ENCODE data around the gene ADAMTS15. TPM values are rescaled to one million over a fixed set of nuclear protein-coding genes. Genes with fewer than 3 reads are reported as not detected.

Gene ADAMTS15
- total and polyA plus RNA-seq, 7 donors: 0.46 to 8.9 (median 2.4) TPM

- no peak for TF ChIP-seq POLR2AphosphoS5 (IDR thresholded peaks at IDR 0.05)
- TF ChIP-seq POLR2A (IDR thresholded peaks at IDR 0.05): no peak
- TF ChIP-seq CTCF (IDR thresholded peaks at IDR 0.05): no peak
- no peak for TF ChIP-seq EP300 (IDR thresholded peaks at IDR 0.05)
- 79 to 86% methylated on average over 12 of the region's 12 CpGs for WGBS, 2 donors
- Histone ChIP-seq H3K9me3 (no peaks in the 10 kb centered on the region), H3K4me1 (peaks cover 0 to 58% (median 53%) of the 10 kb centered on the region in 4 donors), H3K4me3 (no peak overlapping the region), H3K27me3 (no peaks in the 10 kb centered on the region), H3K36me3 (peaks cover 0 to 5% (median 0%) of the 10 kb centered on the region in 4 donors), H3K27ac (no peak overlapping the region)
- intact Hi-C loops (cut with DNase I): no loop called here
- no peak for DNase-seq
Measured at GRCh38 chr11:130416530-130416882, 31.9 kb upstream of the ADAMTS15 start.

- no peaks in the 10 kb centered on the region for H3K9me3 ChIP-seq
- WGBS, 2 donors: 93% methylated on average over 11 of the region's 11 CpGs
- no peak for DNase-seq
- H3K27me3 ChIP-seq: no peaks in the 10 kb centered on the region
- TF ChIP-seq POLR2AphosphoS5 (IDR thresholded peaks at IDR 0.05) (no peak), EP300 (IDR thresholded peaks at IDR 0.05) (no peak), CTCF (IDR thresholded peaks at IDR 0.05) (no peak), POLR2A (IDR thresholded peaks at IDR 0.05) (no peak)
- no peak overlapping the region for H3K4me3 ChIP-seq
- no peak overlapping the region for H3K27ac ChIP-seq
- H3K4me1 ChIP-seq: peaks cover 0 to 58% (median 54%) of the 10 kb centered on the region in 4 donors
- intact Hi-C loops (cut with DNase I): no loop called here
- peaks cover 0 to 5% (median 0%) of the 10 kb centered on the region in 4 donors for H3K36me3 ChIP-seq
Measured at GRCh38 chr11:130416906-130417305, 31.5 kb upstream of the ADAMTS15 start.

- WGBS, 2 donors: 91 to 96% methylated on average over 5 of the region's 5 CpGs
- DNase-seq: no peak
- Histone ChIP-seq H3K27me3 (no peaks in the 10 kb centered on the region), H3K27ac (peak overlapping the region; percentile 48 to 64 (median 52)), H3K9me3 (no peaks in the 10 kb centered on the region), H3K4me3 (no peak overlapping the region), H3K4me1 (peaks cover 0 to 52% (median 50%) of the 10 kb centered on the region in 4 donors), H3K36me3 (peaks cover 0 to 5% (median 0%) of the 10 kb centered on the region in 4 donors)
- intact Hi-C loops (cut with DNase I): no loop called here
- no peak for TF ChIP-seq EP300 (IDR thresholded peaks at IDR 0.05)
- no peak for TF ChIP-seq POLR2A (IDR thresholded peaks at IDR 0.05)
- TF ChIP-seq CTCF (IDR thresholded peaks at IDR 0.05): no peak
- no peak for TF ChIP-seq POLR2AphosphoS5 (IDR thresholded peaks at IDR 0.05)
Measured at GRCh38 chr11:130418210-130418609, 30.2 kb upstream of the ADAMTS15 start.

GRCh38 chr11:130418756-130419155 is 29.7 kb upstream of the ADAMTS15 start:
- no peak for DNase-seq
- H3K27me3 ChIP-seq: no peaks in the 10 kb centered on the region
- WGBS, 2 donors: 75 to 78% methylated on average over 12 of the region's 12 CpGs
- H3K4me1 ChIP-seq: peaks cover 0 to 47% (median 44%) of the 10 kb centered on the region in 4 donors
- intact Hi-C loops (cut with DNase I): no loop called here
- peaks cover 0 to 5% (median 0%) of the 10 kb centered on the region in 4 donors for H3K36me3 ChIP-seq
- peak overlapping the region; percentile 48 to 64 (median 52) for H3K27ac ChIP-seq
- no peak overlapping the region for H3K4me3 ChIP-seq
- no peaks in the 10 kb centered on the region for H3K9me3 ChIP-seq
- TF ChIP-seq POLR2AphosphoS5 (IDR thresholded peaks at IDR 0.05) (peak in 2 of 4 donors; percentile 20 to 26), EP300 (IDR thresholded peaks at IDR 0.05) (no peak), POLR2A (IDR thresholded peaks at IDR 0.05) (no peak)

GRCh38 chr11:130420478-130421198 is 27.8 kb upstream of the ADAMTS15 start:
- Histone ChIP-seq H3K4me3 (no peak overlapping the region), H3K27me3 (no peaks in the 10 kb centered on the region), H3K27ac (peak overlapping the region; percentile 50 to 64 (median 56)), H3K4me1 (peaks cover 0 to 38% (median 35%) of the 10 kb centered on the region in 4 donors), H3K9me3 (no peaks in the 10 kb centered on the region), H3K36me3 (peaks cover 0 to 5% (median 0%) of the 10 kb centered on the region in 4 donors)
- peak; percentile 75 for DNase-seq
- TF ChIP-seq CTCF (IDR thresholded peaks at IDR 0.05) (no peak), POLR2AphosphoS5 (IDR thresholded peaks at IDR 0.05) (peak in 2 of 4 donors; percentile 16 to 28), POLR2A (IDR thresholded peaks at IDR 0.05) (no peak), EP300 (IDR thresholded peaks at IDR 0.05) (no peak)
- WGBS, 2 donors: 78 to 79% methylated on average over 14 of the region's 14 CpGs
- intact Hi-C loops (cut with DNase I): no loop called here

Data from sigmoid colon (tissue), 7 donors.